DMS153 (cell line): ENCODE results near the gene PCDH15.
"Not testable (repeated sequence)": the region's sequence is repeated elsewhere in the genome, so short reads cannot be mapped to it uniquely, and the experiment has no call there.

Experiments
- DNase-seq: peaks from one replicate; lab custom pipeline; 2025; lab: John Stamatoyannopoulos, UW

Gene PCDH15

DNA sequence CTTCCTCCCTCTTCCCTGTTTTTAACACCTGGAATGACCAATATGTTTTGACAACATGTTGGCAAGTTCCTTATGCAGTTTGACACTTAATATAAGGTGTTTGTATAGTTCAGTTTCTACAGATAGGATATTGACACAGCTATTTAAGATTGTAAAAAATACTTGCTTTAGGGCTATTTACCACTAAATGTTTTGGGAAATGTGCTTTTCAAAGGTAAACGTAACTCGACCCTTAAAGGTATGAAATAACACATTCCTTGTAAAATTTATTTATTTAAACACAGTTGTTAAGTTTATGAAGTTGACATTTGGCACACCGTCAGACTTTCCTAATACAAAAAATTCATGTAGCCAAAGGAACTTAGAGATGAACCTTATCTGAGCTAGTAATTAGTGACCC is 817.6 kb downstream of the PCDH15 start:
- no peak for DNase-seq

DNA sequence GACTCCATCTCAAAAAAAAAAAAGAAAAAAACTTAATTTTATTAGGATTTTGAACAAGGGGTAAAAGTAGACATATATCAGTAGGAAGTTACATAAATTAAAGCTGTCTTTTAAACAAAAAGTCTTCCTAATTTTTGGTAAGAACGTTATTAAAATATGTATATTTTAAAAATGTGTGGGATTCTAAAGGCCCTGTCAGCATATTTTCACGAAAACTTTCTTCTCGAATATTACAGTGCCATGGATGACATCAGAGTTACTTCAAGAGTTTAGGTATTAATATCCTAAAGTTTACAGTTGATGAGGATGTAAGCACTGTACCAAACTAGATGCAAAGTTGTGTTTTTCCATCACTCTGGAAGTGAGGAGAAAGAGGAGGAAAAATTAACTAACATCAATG is 820.8 kb downstream of the PCDH15 start:
- DNase-seq = no peak

DNA sequence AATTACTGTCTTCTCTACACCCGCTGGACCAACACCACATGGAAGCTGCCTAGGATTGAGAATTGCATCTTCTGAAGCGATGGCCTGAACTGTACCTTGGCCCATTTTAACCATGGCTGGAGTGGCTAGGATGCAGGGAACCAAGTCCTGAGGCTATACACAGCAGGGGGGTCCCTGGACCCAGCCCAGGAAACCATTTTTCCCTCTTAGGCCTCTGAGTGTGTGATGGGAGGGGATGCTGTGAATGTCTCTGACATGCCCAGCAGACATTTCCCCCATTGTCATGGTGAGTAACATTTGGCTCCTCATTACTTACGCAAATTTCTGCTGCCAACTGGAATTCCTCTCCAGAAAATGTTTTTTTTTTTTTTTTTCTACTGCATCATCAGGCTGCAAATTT is 822.7 kb downstream of the PCDH15 start:
- DNase-seq = no peak

DNA sequence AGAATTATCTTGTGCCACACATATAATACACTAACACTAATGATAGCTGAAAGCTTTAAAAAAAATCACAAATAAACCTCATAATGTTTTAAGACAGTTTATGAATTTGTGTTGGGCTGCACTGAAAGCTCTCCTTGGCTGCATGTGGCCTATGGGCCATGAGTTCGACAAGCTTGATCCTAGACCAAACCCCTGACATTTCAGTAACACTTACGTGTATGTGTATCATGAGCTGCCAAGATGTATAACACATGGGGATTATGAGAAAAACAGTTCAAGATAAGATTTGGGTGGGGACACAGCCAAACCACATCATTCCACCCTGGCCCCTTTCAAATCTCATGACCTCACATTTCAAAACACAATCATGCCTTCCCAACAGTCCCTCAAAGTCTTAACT is 823.8 kb downstream of the PCDH15 start:
- no peak for DNase-seq

DNA sequence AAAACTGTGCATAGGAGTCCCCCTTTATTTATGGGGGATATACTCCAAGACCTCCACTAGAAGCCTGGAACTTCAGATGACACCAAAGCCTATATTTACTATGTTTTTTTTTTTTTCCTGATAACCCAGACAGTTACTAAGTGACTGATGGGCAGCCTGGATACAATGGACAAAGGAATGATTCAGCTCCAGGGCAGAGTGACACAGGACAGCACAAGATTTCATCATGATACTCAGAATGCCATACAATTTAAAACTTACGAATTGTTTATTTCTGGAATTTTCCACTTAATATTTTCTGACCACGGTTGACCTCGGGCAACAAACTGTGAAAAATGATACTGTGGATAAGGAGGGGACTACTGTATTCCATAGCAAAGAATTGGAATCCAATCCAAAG is 843.6 kb downstream of the PCDH15 start:
- DNase-seq = no peak

DNA sequence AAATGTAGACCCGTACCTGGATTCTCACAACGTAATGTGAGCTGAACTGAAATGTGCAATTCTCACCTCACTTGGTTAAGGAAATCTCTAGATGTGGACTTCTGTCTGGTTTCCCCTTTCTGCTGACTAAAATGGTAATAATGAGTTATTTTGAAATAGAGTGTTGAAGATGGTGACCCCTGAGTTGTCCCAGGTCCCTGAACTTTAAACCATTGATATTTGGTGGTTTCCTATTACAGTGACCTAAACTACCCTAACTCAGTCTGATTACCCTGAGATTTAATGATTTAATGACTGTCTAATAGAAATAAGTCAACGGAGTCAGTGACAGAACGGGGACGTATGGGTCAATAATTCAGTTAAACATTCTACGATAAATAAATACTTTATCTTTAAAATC is 845.9 kb downstream of the PCDH15 start:
- no peak for DNase-seq

DNA sequence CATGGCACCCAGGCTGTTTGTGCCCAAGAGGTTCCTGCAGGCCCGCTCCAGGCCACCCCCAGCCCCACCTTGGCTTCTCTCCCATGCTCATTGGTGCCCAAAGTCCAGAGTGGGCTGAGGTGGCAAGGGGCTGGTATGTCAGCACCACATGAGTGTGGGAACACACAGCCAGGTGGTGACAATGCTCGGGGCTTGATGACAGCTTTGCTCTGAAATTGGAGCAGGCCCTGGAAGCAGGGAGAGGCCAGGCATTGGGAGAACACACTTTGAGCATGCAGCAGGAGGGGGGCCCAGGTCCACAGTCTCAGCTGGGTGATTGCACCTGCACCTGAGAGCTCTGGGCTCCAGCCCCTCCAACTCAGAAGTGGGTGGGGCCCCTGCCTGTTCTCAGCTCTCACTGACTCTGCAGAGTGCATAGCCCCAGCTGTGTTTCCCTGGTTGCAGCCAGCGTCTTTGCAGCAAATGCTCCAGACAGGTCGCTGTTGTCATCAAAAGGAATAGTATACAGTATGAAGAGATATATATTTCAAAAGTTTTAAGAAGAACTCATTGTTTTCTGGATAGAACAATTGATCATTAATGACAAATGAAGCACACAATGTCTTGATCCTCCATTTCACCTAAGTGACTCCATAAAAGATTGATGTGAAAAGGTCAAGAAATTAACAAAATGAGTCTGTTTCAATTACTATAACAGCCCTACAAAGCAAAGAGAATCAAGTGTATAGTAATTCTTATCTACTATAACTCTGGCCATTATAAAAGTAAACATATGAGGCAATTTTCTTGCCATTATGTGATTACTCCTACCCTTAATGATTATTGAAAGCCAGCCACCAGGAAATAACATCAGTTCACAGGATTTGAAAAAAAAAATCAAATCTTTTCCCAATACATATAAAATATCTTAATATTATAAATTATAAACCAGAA is 848.1 kb downstream of the PCDH15 start:
- no peak for DNase-seq

DNA sequence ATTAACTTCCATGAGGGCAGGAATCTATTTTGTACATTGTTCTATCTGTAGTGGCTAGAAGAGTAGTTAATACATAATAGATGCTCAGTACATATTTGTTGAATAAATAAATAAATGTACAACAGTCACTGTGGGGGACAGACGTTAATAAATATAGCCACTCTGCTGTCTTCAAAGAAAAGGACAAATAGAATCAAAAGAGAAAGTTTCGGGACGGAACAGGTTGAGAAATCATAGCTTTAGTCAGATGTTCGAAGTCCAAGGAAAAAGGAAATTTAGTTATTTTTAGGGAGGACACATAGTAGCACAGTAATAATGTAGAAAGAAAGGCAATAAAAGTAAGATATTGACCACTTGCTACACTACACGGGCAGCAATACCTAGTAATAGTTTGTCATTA is 861.4 kb downstream of the PCDH15 start:
- DNase-seq = no peak

DNA sequence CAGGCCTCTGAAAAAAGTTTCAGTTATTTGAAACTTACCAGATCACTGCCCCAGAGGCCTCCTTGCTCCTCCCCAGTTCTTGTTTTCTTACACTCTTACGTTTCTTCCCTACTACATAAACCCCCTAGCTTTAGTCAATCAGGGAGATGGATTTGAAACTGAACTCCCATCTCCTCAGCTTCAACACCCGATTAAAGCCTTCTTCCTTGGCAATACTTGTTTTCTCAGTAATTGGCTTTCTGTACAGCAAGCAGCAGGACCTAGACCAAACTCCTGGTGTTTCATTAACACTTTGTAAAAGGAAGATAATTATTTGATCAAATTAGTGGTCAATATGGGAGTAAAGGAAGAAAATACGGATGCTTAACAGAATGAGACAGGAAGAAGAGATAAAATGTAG is 870.4 kb downstream of the PCDH15 start:
- DNase-seq = no peak

DNA sequence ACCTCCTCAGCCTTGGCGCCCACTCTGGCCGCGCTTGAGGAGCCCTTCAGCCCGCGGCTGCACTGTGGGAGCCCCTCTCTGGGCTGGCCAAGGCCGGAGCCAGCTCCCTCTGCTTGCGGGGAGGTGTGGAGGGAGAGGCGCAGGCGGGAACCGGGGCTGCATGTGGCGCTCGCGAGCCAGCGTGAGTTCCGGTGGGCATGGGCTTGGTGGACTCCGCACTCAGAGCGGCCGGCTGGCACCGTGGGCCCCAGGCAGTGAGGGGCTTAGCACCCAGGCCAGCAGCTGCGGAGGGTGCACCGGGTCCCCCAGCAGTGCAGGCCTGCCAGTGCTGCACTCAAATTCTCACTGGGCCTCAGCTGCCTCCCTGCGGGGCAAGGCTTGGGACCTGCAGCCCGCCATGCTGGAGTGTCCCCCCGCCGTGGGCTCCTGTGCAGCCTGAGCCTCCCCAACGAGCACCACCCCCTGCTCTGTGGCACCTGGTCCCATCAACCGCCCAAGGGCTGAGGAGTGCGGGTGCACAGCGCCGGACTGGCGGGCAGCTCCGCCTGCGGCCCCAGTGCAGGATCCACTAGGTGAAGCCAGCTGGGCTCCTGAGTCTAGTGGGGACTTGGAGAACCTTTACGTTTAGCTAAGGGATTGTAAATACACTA is 876.9 kb downstream of the PCDH15 start:
- DNase-seq = not testable (repeated sequence)

DNA sequence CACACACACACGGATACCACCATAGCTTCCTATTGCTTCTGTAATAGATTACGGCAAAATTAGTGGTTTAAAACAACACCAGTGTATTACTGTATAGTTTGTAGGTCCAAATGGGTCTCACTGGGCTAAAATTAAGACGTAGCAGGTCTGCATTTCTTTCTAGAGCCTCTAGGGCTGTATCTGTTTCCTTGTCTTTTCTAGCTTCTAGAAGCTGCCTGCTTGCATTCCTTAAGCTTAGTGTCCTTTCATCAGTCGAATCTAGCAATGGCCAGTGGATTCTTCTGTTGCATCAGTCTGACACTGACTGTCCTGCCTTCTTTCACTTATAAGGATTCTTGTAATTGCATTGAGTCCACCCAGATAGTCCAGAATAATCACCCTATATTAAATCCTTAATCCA is 882.3 kb downstream of the PCDH15 start:
- DNase-seq = no peak

DNA sequence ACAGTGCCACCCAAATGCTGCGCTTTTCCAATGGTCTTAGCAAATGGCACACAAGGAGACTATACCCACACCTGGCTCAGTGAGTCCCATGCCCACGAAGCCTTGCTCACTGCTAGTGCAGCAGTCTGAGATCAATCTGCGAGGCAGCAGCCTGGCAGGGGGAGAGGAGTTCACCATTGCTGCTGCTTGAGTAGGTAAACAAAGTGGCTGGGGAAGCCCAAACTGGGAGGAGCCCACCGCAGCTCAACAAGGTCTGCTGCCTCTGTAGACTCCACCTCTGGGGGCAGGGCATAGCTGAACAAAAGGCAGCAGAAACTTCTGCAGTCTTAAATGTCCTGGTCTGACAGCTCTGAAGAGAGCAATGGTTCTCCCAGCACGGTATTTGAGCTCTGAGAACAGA is 891.2 kb downstream of the PCDH15 start:
- no peak for DNase-seq

DNA sequence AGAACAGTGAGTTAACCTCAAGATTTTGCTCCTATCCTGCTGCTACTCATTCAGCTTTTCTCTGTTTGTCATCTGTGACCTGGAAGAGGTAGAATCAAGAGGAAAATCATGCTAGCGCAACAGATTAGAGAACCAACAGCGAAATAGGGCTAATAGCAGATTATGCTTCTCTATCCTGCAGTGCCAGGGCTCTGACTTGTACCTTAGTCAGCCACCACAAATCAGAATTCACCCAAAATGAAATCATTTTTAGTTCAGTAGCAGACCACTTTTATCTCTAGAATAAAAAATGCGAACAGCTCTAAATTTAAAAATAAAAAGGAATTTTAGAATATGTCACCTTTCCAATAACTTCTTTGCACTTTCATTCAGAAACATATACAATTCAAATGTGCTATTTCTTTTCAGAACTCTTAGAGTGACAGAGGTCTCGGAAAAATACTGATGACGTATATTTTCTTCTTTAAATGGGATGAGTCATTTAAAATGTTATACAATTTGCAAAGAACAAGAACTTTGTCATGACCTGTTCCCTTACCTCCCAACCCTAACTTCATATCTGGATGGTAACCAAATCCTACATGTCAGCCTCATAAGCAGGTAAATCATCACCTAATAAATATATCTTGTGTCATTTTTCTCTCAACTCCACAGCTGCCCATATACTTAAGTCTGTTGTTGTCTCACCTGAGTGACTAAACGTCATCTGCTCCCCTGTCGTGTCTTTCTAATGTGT is 896.4 kb downstream of the PCDH15 start:
- no peak for DNase-seq

DNA sequence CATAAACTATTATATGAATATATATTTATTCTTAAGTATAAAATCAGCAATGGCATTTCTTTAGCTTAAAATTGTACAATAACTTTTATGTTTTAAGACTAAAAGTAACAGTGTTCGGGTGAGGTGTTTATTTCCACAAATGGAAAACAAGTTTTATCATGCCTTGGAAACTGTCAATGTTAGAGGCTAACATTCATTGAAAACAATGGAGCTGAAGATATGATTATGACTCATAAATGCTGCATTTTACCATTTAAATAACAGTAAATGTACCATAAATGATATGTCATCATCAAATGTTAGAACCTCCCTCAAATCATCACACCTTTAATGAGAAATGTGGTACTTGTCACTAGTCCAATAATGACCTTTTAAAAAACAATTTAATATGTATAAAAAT is 897.3 kb downstream of the PCDH15 start:
- DNase-seq = no peak

DNA sequence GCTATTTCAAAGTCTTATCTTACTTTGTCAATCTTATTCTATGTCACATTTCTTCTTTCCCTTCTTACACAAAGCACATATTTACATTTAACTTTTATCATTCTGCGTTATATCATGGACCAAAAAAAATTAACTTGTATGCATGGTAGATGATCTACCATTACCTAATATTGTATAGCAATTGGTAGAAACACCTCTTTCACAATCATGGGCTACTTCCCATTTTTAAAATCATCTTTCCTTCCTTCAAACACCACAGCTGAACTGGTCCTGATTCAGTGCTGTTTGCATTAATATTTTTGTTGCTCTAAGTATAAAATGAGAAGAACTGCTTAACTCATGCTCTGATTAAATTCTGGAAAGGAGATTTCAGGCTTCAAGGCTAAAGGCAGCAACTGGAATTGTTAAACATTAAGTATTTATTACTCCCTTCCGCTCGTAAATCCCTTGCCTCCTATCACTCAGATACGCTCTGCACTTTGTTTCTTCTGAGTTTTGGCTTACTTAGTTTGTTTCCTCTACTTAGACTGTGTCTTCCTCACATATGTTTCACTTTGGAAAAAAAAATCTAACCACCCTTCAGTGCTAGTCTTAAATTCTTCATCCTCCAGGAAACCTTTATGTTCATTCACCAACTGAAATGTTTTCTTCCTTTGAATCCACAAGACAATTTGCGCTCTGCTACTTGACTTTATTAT is 901.4 kb downstream of the PCDH15 start:
- DNase-seq = no peak

DNA sequence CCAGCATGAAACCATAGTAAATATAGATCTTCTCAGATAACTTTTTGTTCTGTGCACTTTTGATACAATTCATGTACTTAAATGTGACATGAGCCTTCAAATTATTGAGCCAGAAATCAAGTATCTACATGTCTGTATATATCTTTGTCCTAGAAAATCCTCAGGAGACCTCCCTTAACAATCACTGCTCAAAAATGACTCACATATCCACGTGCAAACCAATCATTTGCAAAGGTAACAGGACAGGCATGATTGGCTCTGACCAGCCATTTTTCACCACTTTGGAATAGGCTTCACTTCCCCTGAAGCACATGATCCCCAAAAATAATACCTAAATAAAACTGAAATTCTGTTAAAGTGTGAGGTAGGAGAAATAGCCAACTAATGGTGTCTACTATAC is 902.5 kb downstream of the PCDH15 start:
- DNase-seq = no peak

DNA sequence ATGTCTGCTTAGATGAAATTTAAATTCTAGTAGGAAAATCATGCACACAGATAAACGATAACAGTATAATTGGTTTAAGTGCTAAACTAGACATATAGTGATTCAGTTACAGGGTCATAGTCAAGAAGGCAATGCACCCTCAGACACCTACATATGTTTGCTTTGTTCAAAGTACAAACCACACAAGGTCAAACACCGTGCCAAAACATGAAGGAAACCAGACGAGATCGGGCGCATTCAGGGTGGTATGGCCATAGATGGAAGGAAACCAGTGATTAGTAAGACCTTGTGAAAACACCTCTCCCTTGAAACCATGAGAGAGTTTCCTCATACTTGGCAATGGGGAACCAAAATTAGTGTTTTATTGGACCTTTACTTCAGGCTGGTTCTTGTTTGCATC is 906.9 kb downstream of the PCDH15 start:
- no peak for DNase-seq

DNA sequence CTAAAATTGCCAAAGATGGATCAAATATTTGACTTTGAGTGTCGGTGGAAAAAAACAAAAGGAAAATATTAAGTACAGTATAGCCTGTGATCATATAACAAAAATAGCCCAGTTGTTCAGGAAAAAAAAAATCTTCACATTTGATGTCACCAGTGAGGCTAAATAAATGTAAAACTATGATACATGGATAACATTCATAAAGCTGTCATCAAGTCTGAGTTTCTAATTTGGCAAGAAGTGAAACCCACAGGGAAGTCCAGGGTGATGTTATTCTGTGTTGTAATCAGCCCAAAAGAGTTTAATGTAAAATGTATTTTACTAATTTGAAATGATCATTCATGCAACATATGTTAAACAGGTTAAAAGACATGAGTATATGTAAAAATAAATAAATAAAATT is 908.0 kb downstream of the PCDH15 start:
- no peak for DNase-seq

DNA sequence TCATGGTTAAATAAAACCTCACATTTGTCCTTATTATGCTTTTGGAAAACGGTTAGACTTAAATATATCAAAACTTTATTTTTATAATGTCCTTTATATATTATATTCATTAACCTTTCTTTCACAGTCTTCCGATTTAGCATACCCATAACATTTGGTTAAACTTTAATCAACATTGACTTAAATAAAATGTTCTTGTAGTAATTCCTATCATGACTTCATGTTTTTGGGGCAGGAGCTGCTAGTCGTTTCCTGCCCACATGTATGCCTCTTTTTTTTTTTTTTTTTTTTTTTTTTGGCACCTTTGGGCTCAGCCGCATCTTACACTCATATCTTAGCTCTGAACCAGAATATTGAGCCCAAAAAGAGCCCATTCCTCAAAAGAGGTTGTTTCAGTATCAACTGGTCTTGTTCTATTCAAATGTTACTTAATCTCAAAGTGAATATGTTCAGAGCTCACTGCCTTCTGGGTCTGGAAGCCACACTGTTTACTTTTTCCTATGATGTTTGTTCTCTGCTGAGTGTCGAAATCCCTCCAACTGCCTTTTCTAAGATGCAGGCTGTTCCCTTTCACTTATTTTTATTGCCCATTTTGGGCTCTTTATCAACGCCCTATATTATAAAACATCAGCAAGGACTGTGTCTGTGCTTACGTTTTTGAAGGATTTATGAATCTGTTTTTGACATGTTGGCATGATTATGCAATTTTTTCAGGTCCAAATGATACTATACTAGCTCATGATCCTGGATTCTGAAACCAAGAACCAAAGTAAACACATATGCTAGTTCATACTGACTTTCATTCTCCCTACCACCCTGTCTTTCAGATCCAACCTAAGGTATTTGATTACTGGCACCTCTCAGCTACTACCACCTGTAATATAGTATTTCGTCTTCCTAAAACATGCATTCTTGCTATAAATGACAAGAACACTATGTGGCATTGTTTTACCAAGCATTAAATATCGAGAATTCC is 914.4 kb downstream of the PCDH15 start:
- no peak for DNase-seq

DNA sequence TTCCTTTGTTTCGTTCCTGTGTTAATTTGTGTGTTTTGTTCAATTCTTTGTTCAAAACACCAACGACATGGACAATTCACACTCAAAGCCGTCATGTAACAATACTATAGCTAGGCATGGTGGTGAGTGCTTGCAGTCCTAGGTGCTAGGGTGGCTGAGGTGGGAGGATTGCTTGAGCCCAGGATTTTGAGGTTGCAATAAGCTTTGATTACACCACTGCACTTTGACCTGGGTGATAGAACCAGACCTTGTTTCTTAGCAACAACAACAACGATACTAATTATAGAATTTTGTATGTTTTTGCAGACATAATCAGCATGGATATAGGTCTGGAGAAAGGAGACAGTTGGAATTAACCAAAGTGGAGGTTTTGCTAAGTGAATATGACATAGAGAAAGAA is 936.2 kb downstream of the PCDH15 start:
- no peak for DNase-seq
